ENCODE results near the gene CHIC2. TPM values are rescaled to one million over a fixed set of nuclear protein-coding genes. Genes with fewer than 3 reads are reported as not detected.

Gene CHIC2
- 35.3 and 77.2 TPM in 2 replicates for total RNA-seq

GRCh38 chr4:54064317-54065111 lies at the start of gene CHIC2:
Gene CHIC2, minus strand, starts transcription at chr4:54064605. Its CDS starts 305 bp downstream, at chr4:54064300.

GRCh38 chr4:54099748-54100574 lies 35.6 kb upstream of the CHIC2 start, which contains the start of gene GSX2:
Gene GSX2, plus strand, starts transcription at chr4:54100163. Its CDS starts 182 bp downstream, at chr4:54100345.

Other genes with a start within 250 kb of the CHIC2 start
- gene GSX2, start 35.6 kb upstream of the CHIC2 start, total RNA-seq = not detected in 2 replicates
- gene PDGFRA, start 164.7 kb upstream of the CHIC2 start, total RNA-seq = 0.76 and 0.81 TPM in 2 replicates

Measured in bladder microvascular endothelial cell (primary cell).